Trophoblast cell (in vitro differentiated cells and primary cell): Measurements from ENCODE around the gene MAP4K2.

Experiments
- DNase-seq, 2 donors: peaks; one replicate each; pipeline ENCODE4 v3.0.0-alpha.2; 2016
- H2AFZ ChIP-seq: 2 replicates; pipeline ENCODE4 v1.6.1; 2013; ENCODE audit warnings: low read length, moderate library complexity, mild to moderate bottlenecking; ENCODE audit not compliant: insufficient read depth, poor library complexity
- H2AK5ac ChIP-seq: 2 replicates; pipeline ENCODE4 v1.6.1; 2013; ENCODE audit warnings: mild to moderate bottlenecking, low read length
- H2BK120ac ChIP-seq: 2 replicates; pipeline ENCODE4 v1.6.1; 2013; ENCODE audit warnings: low read length, mild to moderate bottlenecking, moderate library complexity; ENCODE audit not compliant: insufficient read depth, poor library complexity
- H2BK12ac ChIP-seq: 2 replicates; pipeline ENCODE4 v1.6.1; 2013; ENCODE audit warnings: mild to moderate bottlenecking, low read length, moderate library complexity
- H2BK5ac ChIP-seq: 2 replicates; pipeline ENCODE4 v1.6.1; 2013; ENCODE audit warnings: low read length, low read depth, moderate library complexity, mild to moderate bottlenecking; ENCODE audit not compliant: poor library complexity
- H3K14ac ChIP-seq: 2 replicates; pipeline ENCODE4 v1.6.1; 2013; ENCODE audit warnings: mild to moderate bottlenecking, low read length
- H3K18ac ChIP-seq: 2 replicates; pipeline ENCODE4 v1.6.1; 2013; ENCODE audit warnings: mild to moderate bottlenecking, low read length
- H3K23ac ChIP-seq: 2 replicates; pipeline ENCODE4 v1.6.1; 2013; ENCODE audit warnings: low read length
- H3K27ac ChIP-seq: 2 replicates; pipeline ENCODE4 v1.5.1; 2013; ENCODE audit warnings: low read depth, mild to moderate bottlenecking, inconsistent platforms, low read length, moderate library complexity
- H3K27me3 ChIP-seq: 2 replicates; pipeline ENCODE4 v1.6.1; 2013; ENCODE audit warnings: inconsistent platforms, mild to moderate bottlenecking, low read length, moderate library complexity; ENCODE audit not compliant: insufficient read depth
- H3K36me3 ChIP-seq, 2 experiments: 1 replicate in 1 of 2; 2 replicates in 1 of 2; pipeline ENCODE4 v1.6.1; 2013; ENCODE audit warnings: low read length in 2 of 2, mild to moderate bottlenecking in 2 of 2, moderate library complexity in 1 of 2; ENCODE audit not compliant: insufficient read depth in 2 of 2, control insufficient read depth in 1 of 2
- H3K4ac ChIP-seq: 2 replicates; pipeline ENCODE4 v1.6.1; 2013; ENCODE audit warnings: low read depth, mild to moderate bottlenecking, low read length, moderate library complexity
- H3K4me1 ChIP-seq, 2 experiments: 1 replicate in 1 of 2; 2 replicates in 1 of 2; pipeline ENCODE4 v1.6.1; 2013; ENCODE audit warnings: low read length in 2 of 2, mild to moderate bottlenecking in 2 of 2, moderate library complexity in 1 of 2; ENCODE audit not compliant: insufficient read depth in 2 of 2, control insufficient read depth in 1 of 2
- H3K4me2 ChIP-seq: 2 replicates; pipeline ENCODE4 v1.6.1; 2013; ENCODE audit warnings: inconsistent platforms, mild to moderate bottlenecking, low read length, moderate library complexity
- H3K4me3 ChIP-seq: 2 replicates; pipeline ENCODE4 v1.5.1; 2013; ENCODE audit warnings: mild to moderate bottlenecking, low read depth, low read length, inconsistent platforms
- H3K79me1 ChIP-seq: one replicate; pipeline ENCODE4 v1.6.1; 2013; ENCODE audit warnings: low read length
- H3K79me2 ChIP-seq: 2 replicates; pipeline ENCODE4 v1.6.1; 2013; ENCODE audit warnings: low read length, mild to moderate bottlenecking; ENCODE audit not compliant: control insufficient read depth, insufficient read depth, poor library complexity
- H3K9ac ChIP-seq: 2 replicates; pipeline ENCODE4 v1.6.1; 2013; ENCODE audit warnings: mild to moderate bottlenecking, low read length
- H3K9me3 ChIP-seq: 2 replicates; pipeline ENCODE4 v1.6.1; 2013; ENCODE audit warnings: low read depth, mild to moderate bottlenecking, control low read depth, inconsistent platforms, low read length; ENCODE audit not compliant: insufficient read depth
- H4K12ac ChIP-seq: 2 replicates; pipeline ENCODE4 v1.6.1; 2013; ENCODE audit warnings: low read depth, mild to moderate bottlenecking, low read length, moderate library complexity
- H4K8ac ChIP-seq: 2 replicates; pipeline ENCODE4 v1.6.1; 2013; ENCODE audit warnings: low read depth, mild to moderate bottlenecking, low read length, moderate library complexity
- H4K91ac ChIP-seq: one replicate; pipeline ENCODE4 v1.6.1; 2013; ENCODE audit warnings: low read depth, mild to moderate bottlenecking, low read length, moderate library complexity
- whole genome bisulfite sequencing: extraction: QIAGEN DNeasy Blood & Tissue Kit; methylation state at CpG from one replicate; pipeline ENCODE4 v1.1.7; 2013; ENCODE audit warnings: missing lambda C conversion rate; ENCODE audit not compliant: insufficient read length, insufficient coverage; ENCODE audit errors: extremely low coverage; 5-methylcytosine and 5-hydroxymethylcytosine counted together

The MAP4K2 gene

DNA sequence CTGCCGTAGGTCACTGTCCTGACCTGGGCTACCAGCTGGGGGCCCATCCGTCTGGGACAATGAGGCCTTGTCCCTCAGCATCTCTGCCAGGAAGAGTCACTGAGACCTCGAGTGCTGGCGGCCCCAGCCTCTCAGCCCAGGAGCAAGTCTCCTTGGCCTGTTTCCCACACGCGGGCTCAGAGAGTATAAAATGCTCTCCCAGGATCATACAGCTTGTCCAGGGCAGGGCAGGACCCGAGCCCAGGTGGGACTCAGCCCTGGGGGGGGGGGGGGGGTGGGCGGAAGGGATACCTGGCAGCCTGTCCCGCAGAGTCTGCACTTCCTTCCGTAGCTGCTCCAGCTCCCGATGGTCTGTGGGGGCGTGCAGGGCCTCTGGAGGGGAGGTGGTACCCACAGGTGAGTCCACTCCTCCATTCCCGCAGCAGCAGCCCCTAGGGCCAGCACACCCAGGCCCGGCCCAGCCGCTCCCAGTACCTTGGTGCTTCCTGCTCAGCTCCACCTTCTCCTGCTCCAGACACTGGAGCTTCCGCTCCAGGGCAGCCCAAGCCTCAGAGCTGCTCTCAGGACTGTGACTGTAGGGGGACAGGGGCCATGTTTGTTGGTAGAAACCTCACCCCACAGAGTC is 33.5 kb upstream of the MAP4K2 start:
- Histone ChIP-seq H3K9me3 (peaks cover 3% of the 10 kb centered on the region), H2BK120ac (no peak overlapping the region), H3K4me1 (peaks cover 2% of the 10 kb centered on the region in 2 experiments), H2AFZ (no peak overlapping the region), H4K91ac (no peak overlapping the region), H3K4ac (no peak overlapping the region), H3K9ac (no peak overlapping the region), H3K14ac (no peak overlapping the region), H3K27me3 (no peaks in the 10 kb centered on the region), H3K23ac (no peak overlapping the region), H3K27ac (no peak overlapping the region), H3K18ac (no peak overlapping the region), H3K4me3 (no peak overlapping the region), H3K79me1 (peaks cover 2% of the 10 kb centered on the region), H2AK5ac (no peak overlapping the region), H3K36me3 (peaks cover 91% of the 10 kb centered on the region in 2 experiments), H2BK5ac (no peak overlapping the region), H4K12ac (no peak overlapping the region), H4K8ac (no peak overlapping the region), H2BK12ac (no peak overlapping the region), H3K79me2 (no peaks in the 10 kb centered on the region), H3K4me2 (no peak overlapping the region)
- DNase-seq = no peak
- WGBS = no CpG with 5 or more reads among the region's 16 CpGs

DNA sequence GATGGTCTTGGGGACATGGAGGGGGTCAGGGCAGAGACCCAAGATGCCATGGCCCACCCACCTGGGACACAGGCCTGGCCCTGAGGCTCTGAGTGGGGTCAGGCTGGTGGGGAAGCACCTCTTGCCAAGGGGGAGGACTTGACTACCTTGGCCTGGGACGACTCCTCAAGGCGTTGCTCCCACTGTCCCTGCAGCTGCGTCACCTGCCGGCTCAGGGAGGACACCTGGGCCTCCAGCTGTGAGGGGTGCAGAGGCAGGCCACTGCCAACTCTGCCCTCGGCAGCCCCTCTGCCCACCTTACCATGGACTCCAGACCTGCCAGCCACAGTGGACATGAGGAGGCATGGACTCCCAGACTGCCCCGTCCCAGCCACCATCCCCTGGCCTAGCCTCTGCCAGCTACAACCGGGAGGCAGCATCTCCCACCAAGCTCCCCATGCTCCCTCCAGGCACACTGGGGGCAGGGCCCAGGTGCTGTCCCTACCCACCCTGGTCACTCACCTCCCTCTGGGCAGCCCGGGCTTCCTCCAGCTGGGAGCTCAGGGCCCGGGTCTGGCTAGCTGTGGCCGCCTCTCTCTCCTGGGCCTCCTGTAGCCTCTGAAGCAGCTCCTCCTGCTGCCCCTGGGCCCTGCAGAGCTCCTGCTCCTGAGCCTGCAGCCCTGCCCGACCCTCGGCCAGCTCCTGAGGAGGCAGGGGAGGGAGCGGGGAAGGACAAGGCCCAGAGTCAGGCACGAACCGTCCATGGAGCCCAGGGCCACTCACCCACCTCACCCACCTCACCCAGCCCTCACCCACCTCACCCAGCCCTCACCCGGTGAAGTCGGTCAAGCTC is 32.8 kb upstream of the MAP4K2 start:
- peaks cover 96 to 97% of the 10 kb centered on the region in 2 experiments for H3K36me3 ChIP-seq
- DNase-seq = no peak
- H3K23ac ChIP-seq = no peak overlapping the region
- no peaks in the 10 kb centered on the region for H3K79me2 ChIP-seq
- no peak overlapping the region for H3K9ac ChIP-seq
- H3K27me3 ChIP-seq = no peaks in the 10 kb centered on the region
- H3K79me1 ChIP-seq = no peaks in the 10 kb centered on the region
- no peak overlapping the region for H2BK120ac ChIP-seq
- no peak overlapping the region for H2AK5ac ChIP-seq
- H4K91ac ChIP-seq = no peak overlapping the region
- peaks cover 3% of the 10 kb centered on the region for H3K9me3 ChIP-seq
- no peak overlapping the region for H3K4me3 ChIP-seq
- H3K4me2 ChIP-seq = no peak overlapping the region
- H3K4ac ChIP-seq = no peak overlapping the region
- no CpG with 5 or more reads among the region's 17 CpGs for WGBS
- no peak overlapping the region for H3K18ac ChIP-seq
- no peaks in the 10 kb centered on the region for H3K4me1 ChIP-seq
- no peak overlapping the region for H3K27ac ChIP-seq
- H2BK12ac ChIP-seq = no peak overlapping the region
- H2BK5ac ChIP-seq = no peak overlapping the region
- no peak overlapping the region for H4K8ac ChIP-seq
- no peak overlapping the region for H2AFZ ChIP-seq
- H3K14ac ChIP-seq = no peak overlapping the region
- no peak overlapping the region for H4K12ac ChIP-seq

DNA sequence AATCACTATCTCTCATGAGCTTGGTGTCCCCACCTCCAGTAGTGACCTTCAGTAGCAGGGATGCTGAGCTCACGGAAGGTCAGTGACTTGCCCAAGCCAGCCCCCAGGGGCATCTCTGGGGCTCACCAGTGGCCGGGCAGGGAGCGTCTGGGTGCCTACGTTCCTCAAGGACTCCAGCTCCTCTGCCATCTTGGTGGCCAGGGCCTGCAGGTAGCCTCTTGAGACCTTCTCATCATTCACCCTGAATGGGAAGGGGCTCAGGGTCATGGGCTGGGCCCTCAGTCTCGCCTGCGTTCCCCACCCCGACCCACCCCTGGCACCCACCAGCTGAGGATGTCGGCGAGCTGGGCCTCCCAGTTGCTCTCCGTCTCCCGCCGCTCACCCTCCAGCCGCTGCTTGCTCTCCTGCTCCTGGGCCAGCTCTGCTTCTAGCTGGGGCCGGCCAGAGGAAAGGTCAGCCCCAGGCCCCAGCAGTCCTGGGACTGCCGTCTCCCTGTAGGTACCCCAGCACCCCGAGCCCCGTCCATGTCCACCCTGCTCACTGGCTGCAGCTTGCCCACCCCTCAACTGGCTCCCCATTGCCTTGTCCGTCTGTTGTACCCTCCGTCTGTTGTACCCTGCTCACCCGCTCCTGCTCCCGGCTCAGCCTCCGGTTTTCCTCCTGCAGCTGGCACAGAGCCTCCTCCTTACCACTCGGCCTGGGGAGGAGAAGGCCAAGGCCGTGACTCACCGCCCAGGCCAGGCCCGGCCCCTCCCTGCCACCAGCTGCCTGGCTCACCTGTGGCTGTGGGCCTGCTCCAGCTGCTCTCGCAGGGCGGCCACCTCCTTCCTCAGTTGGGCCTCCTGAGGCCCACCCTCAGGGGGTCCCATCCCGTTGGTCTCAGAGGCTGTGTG is 32.0 kb upstream of the MAP4K2 start:
- Histone ChIP-seq H2AK5ac (no peak overlapping the region), H2BK120ac (no peak overlapping the region), H3K18ac (no peak overlapping the region), H3K14ac (no peak overlapping the region), H3K27ac (no peak overlapping the region), H2BK5ac (no peak overlapping the region), H3K4me3 (no peak overlapping the region), H3K36me3 (peaks cover 95 to 97% of the 10 kb centered on the region in 2 experiments), H3K4ac (no peak overlapping the region), H3K9ac (no peak overlapping the region), H4K8ac (no peak overlapping the region), H2BK12ac (no peak overlapping the region), H3K79me2 (no peaks in the 10 kb centered on the region), H4K91ac (no peak overlapping the region), H3K79me1 (no peaks in the 10 kb centered on the region), H3K4me1 (no peaks in the 10 kb centered on the region), H3K23ac (no peak overlapping the region), H3K4me2 (no peak overlapping the region), H3K9me3 (peaks cover 2% of the 10 kb centered on the region), H2AFZ (no peak overlapping the region), H4K12ac (no peak overlapping the region), H3K27me3 (no peaks in the 10 kb centered on the region)
- DNase-seq = peak; percentile 58 to 65
- no CpG with 5 or more reads among the region's 29 CpGs for WGBS

DNA sequence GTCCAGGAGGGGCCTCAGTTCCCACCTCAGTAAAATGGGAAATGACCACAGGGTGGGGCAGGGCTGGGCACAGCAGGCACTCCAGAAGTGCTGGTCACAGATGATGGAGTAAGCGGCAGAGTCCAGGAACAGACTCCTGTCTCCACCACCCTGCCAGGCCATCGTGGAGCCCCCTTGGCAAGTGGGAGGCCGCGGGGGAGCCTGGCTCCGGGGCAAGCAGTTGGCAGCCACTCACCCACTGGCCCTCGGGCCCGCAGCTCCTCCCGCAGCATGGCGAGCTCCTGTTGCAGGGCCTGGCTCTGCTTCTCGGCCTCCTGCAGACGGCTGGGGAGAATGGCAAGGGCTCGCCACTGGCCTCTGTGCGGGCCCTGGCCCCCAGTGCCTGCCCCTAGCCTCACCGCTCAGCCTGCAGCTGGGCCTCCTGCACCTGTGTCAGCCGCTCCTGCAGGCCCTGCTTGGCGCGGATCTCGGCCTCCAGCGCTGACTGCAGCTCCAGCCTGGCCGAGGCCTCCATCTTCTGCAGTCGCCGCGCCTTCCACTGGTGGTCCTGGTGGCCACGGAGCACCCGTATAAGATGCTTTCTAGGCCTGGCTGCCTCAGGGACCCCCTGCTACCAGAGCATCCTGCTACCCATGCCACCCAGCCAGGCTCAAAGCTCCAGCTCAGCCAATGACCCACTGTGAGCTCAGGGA is 31.2 kb upstream of the MAP4K2 start:
- no peak overlapping the region for H3K9ac ChIP-seq
- H4K8ac ChIP-seq = no peak overlapping the region
- no peak overlapping the region for H3K27ac ChIP-seq
- no peaks in the 10 kb centered on the region for H3K79me2 ChIP-seq
- no peak overlapping the region for H2BK5ac ChIP-seq
- no peaks in the 10 kb centered on the region for H3K9me3 ChIP-seq
- no peak overlapping the region for H3K23ac ChIP-seq
- no peaks in the 10 kb centered on the region for H3K79me1 ChIP-seq
- H3K4me2 ChIP-seq = no peak overlapping the region
- H3K4me1 ChIP-seq = no peaks in the 10 kb centered on the region
- DNase-seq = no peak
- no peaks in the 10 kb centered on the region for H3K27me3 ChIP-seq
- H4K91ac ChIP-seq = no peak overlapping the region
- peaks cover 95 to 97% of the 10 kb centered on the region in 2 experiments for H3K36me3 ChIP-seq
- H3K4ac ChIP-seq = no peak overlapping the region
- no peak overlapping the region for H2AK5ac ChIP-seq
- H3K18ac ChIP-seq = no peak overlapping the region
- no peak overlapping the region for H2AFZ ChIP-seq
- no peak overlapping the region for H2BK120ac ChIP-seq
- no peak overlapping the region for H2BK12ac ChIP-seq
- WGBS = no CpG with 5 or more reads among the region's 25 CpGs
- H3K14ac ChIP-seq = no peak overlapping the region
- H3K4me3 ChIP-seq = no peak overlapping the region
- H4K12ac ChIP-seq = no peak overlapping the region
